HCT116 (cell line): ENCODE data around the gene ZNF503. TPM values are rescaled to one million over a fixed set of nuclear protein-coding genes. Genes with fewer than 3 reads are reported as not detected.

Experiments used
- ATAC-seq: fragments of 200-7000 bp; cut with Tn5 transposase; 2 replicates; pipeline ENCODE4 v1.9.1; 2020; ENCODE audit warnings: mild to moderate bottlenecking, moderate library complexity
- BruUV-seq: library from RNA; stranded (reverse); fragments of 400-500 nt; replicated peaks from 2 replicates; lab custom pipeline; 2021; lab: Mats Ljungman, UMichigan
- CTCF ChIA-PET: fragments of 300-600 bp; sonication (Branson Sonifier 250); formaldehyde crosslinking; loops from one replicate; lab custom pipeline; 2021; ENCODE audit warnings: antibody characterized with exemption; lab: Charles Lee
- POLR2A ChIA-PET: fragments of 300-600, 350-600 bp; sonication (Branson Sonifier 250); formaldehyde crosslinking; loops from one replicate; lab custom pipeline; 2021; ENCODE audit warnings: antibody characterized with exemption; lab: Charles Lee
- RAD21 ChIA-PET, 2 experiments: fragments of 300-600 bp; sonication (Branson Sonifier 250); formaldehyde crosslinking; loops; one replicate each; lab custom pipeline; 2023; ENCODE audit warnings: low total read pairs in 2 of 2; ENCODE audit not compliant: uncharacterized antibody in 2 of 2, unreplicated experiment in 2 of 2, low non-redundant PET in 1 of 2; lab: Charles Lee
- DNase-seq: peaks from one replicate; pipeline ENCODE4 v3.0.0-alpha.2; 2010; ENCODE audit warnings: low read depth, low spot score
- H2AFZ ChIP-seq: fragments of 200-600 bp; shearing (Covaris generic), sonication (generic); 2 replicates; pipeline ENCODE4 v1.6.1; 2017; ENCODE audit warnings: low read depth, mixed run types, mixed read lengths, antibody characterized with exemption, low read length; ENCODE audit not compliant: poor library complexity, severe bottlenecking
- H3K27ac ChIP-seq: 2 replicates; pipeline ENCODE4 v1.5.1; 2012; ENCODE audit warnings: low read depth, low read length
- H3K27me3 ChIP-seq: fragments of 200-600 bp; sonication (generic); 2 replicates; pipeline ENCODE4 v1.6.1; 2016; ENCODE audit warnings: mixed run types, low read length, mixed read lengths; ENCODE audit not compliant: insufficient read depth
- H3K36me3 ChIP-seq, 2 experiments: fragments of 200-500 bp in 1 of 2; fragments of 200-600 bp in 1 of 2; sonication (Bioruptor generic) in 1 of 2; sonication (generic) in 1 of 2; 2 replicates each; pipeline versions ENCODE4 v1.5.1 to v1.6.1; 2014 to 2016; ENCODE audit warnings: low read length in 2 of 2, inconsistent platforms in 1 of 2, mixed read lengths in 1 of 2, mixed run types in 1 of 2; ENCODE audit not compliant: insufficient read depth in 2 of 2, control insufficient read depth in 1 of 2
- H3K4me1 ChIP-seq, 2 experiments: fragments of 200-600 bp in 1 of 2; sonication (generic) in 1 of 2; 2 replicates each; pipeline versions ENCODE4 v1.5.1 to v1.6.1; 2012 to 2017; ENCODE audit warnings: low read length in 2 of 2, inconsistent platforms in 1 of 2, mild to moderate bottlenecking in 1 of 2, mixed read lengths in 1 of 2, mixed run types in 1 of 2, moderate library complexity in 1 of 2; ENCODE audit not compliant: insufficient read depth in 2 of 2, control insufficient read depth in 1 of 2
- H3K4me2 ChIP-seq: fragments of 200-600 bp; sonication (generic); 2 replicates; pipeline ENCODE4 v1.6.1; 2017; ENCODE audit warnings: mixed run types, low read length, mixed read lengths
- H3K4me3 ChIP-seq, 2 experiments: fragments of 200-600 bp in 1 of 2; sonication (generic) in 1 of 2; replicated peaks in 1 of 2; 2 replicates each; pipeline ENCODE4 v1.5.1; 2011 to 2016; ENCODE audit warnings: low read length in 2 of 2, control low read depth in 1 of 2, low read depth in 1 of 2, mild to moderate bottlenecking in 1 of 2, mixed read lengths in 1 of 2, mixed run types in 1 of 2
- H3K79me2 ChIP-seq: fragments of 200-600 bp; sonication (generic); 2 replicates; pipeline ENCODE4 v1.6.1; 2017; ENCODE audit warnings: mild to moderate bottlenecking, mixed run types, low read length, moderate library complexity, mixed read lengths; ENCODE audit not compliant: insufficient read depth
- H3K9ac ChIP-seq: fragments of 200-600 bp; sonication (generic); 2 replicates; pipeline ENCODE4 v1.6.1; 2016; ENCODE audit warnings: low read length, mixed read lengths
- H3K9me2 ChIP-seq: fragments of 200-600 bp; sonication (generic), shearing (Covaris generic); 2 replicates; pipeline ENCODE4 v1.6.1; 2017; ENCODE audit warnings: mixed run types, mild to moderate bottlenecking, moderate library complexity; ENCODE audit not compliant: insufficient read depth
- H3K9me3 ChIP-seq, 2 experiments: fragments of 200-500 bp in 1 of 2; fragments of 200-600 bp in 1 of 2; sonication (Bioruptor generic) in 1 of 2; sonication (generic) in 1 of 2; 2 replicates each; pipeline ENCODE4 v1.6.1; 2014 to 2017; ENCODE audit warnings: low read length in 2 of 2, mixed read lengths in 2 of 2, inconsistent platforms in 1 of 2, low read depth in 1 of 2, mild to moderate bottlenecking in 1 of 2, mixed run types in 1 of 2, moderate library complexity in 1 of 2; ENCODE audit not compliant: control insufficient read depth in 1 of 2, insufficient read depth in 1 of 2
- H4K20me1 ChIP-seq: fragments of 200-600 bp; sonication (generic), shearing (Covaris generic); 2 replicates; pipeline ENCODE4 v1.6.1; 2017; ENCODE audit warnings: mixed run types, mild to moderate bottlenecking, moderate library complexity; ENCODE audit not compliant: insufficient read depth
- CBX3 ChIP-seq: IDR thresholded peaks from 2 replicates; pipeline ENCODE4 v1.6.1; 2012; ENCODE audit warnings: low read depth
- EGR1 ChIP-seq: IDR thresholded peaks from 2 replicates; pipeline ENCODE4 v1.6.1; 2012; ENCODE audit warnings: low read depth
- EZH2 ChIP-seq: fragments of 200-600 bp; sonication (generic); IDR thresholded peaks from 2 replicates; pipeline ENCODE4 v1.6.1; 2017; ENCODE audit warnings: antibody characterized with exemption, mixed run types
- EZH2phosphoT487 ChIP-seq: fragments of 200-600 bp; IDR thresholded peaks from 2 replicates; pipeline ENCODE4 v1.6.1; 2018; ENCODE audit warnings: antibody characterized with exemption, borderline replicate concordance
- FOSL1 ChIP-seq: IDR thresholded peaks from 2 replicates; pipeline ENCODE4 v1.6.1; 2012; ENCODE audit warnings: low read depth
- MAX ChIP-seq: IDR thresholded peaks from 2 replicates; pipeline ENCODE4 v1.6.1; 2012
- RAD21 ChIP-seq: IDR thresholded peaks from 2 replicates; pipeline ENCODE4 v1.6.1; 2012; ENCODE audit warnings: low read depth, mild to moderate bottlenecking
- REST ChIP-seq: IDR thresholded peaks from 2 replicates; pipeline ENCODE4 v1.6.1; 2012; ENCODE audit warnings: low read depth
- SP1 ChIP-seq: IDR thresholded peaks from 2 replicates; pipeline ENCODE4 v1.6.1; 2012; ENCODE audit warnings: low read depth
- SRF ChIP-seq: IDR thresholded peaks from 2 replicates; pipeline ENCODE4 v1.6.1; 2012; ENCODE audit warnings: low read depth
- TCF7L2 ChIP-seq: IDR thresholded peaks from 2 replicates; pipeline ENCODE4 v1.7.0; 2011; ENCODE audit warnings: borderline replicate concordance, inconsistent platforms; ENCODE audit not compliant: insufficient read depth, insufficient read length; ENCODE audit errors: extremely low read depth
- ZFX ChIP-seq: fragments of 450-650 bp; IDR thresholded peaks from 2 replicates; pipeline ENCODE4 v1.6.1; 2017
- ZNF274 ChIP-seq: fragments of 200-500 bp; sonication (Bioruptor generic); IDR thresholded peaks from 2 replicates; pipeline ENCODE4 v1.6.1; 2014; ENCODE audit warnings: mild to moderate bottlenecking, low read depth, low read length, inconsistent platforms
- intact Hi-C: fragments of 100-400 bp; cut with micrococcal nuclease; formaldehyde crosslinking; loops from 2 replicates; pipeline ENCODE4 v1.10.0; 2022
- total RNA-seq: library from RNA; stranded (reverse); gene quantifications from one replicate; pipeline ENCODE4 v1.2.1, GENCODE V29; 2021; ENCODE audit not compliant: unreplicated experiment

The ZNF503 gene
- total RNA-seq, 1 experiment from 2014 or later, result 30.4 TPM

GRCh38 chr10:75438275-75438674 is 36.7 kb upstream of the ZNF503 start:
- intact Hi-C loops, result no loop called here
- CTCF ChIA-PET, result no interaction called here
- BruUV-seq, result no TSS peak
- peaks cover 0 to 6% of the 10 kb centered on the region in 2 experiments; a peak in 2 of 4 replicates for H3K9me3 ChIP-seq
- DNase-seq, result no peak
- H3K9me2 ChIP-seq, result no peaks in the 10 kb centered on the region; the same call in 1 of the 2 replicates
- H3K36me3 ChIP-seq, result no peaks in the 10 kb centered on the region
- no peak overlapping the region for H3K27ac ChIP-seq
- no peak overlapping the region for H3K9ac ChIP-seq
- POLR2A ChIA-PET, result no interaction called here
- TF ChIP-seq TCF7L2 (no peak), ZNF274 (no peak), SRF (no peak), REST (no peak), RAD21 (no peak), SP1 (no peak), FOSL1 (no peak), ZFX (no peak), EGR1 (no peak), EZH2 (no peak), MAX (no peak), CBX3 (no peak), EZH2phosphoT487 (no peak)
- H3K79me2 ChIP-seq, result no peaks in the 10 kb centered on the region
- H3K4me1 ChIP-seq, result peaks cover 0 to 3% of the 10 kb centered on the region in 2 experiments; a peak in 1 of 4 replicates
- RAD21 ChIA-PET, result no interaction called here
- H2AFZ ChIP-seq, result no peak overlapping the region
- H3K4me3 ChIP-seq, result no peak overlapping the region
- no peaks in the 10 kb centered on the region for H3K27me3 ChIP-seq
- ATAC-seq, result no peak
- H4K20me1 ChIP-seq, result no peaks in the 10 kb centered on the region
- no peak overlapping the region for H3K4me2 ChIP-seq
